SU-DHL-6 (cell line): ENCODE measurements around the gene CDK5RAP2.

Source experiments
- CTCF ChIP-seq: fragments of 200-600 bp; sonication (generic); IDR thresholded peaks from one replicate; pipeline ENCODE4 v1.5.1; 2017; ENCODE audit warnings: antibody characterized with exemption, mild to moderate bottlenecking, low read length, moderate library complexity; ENCODE audit not compliant: insufficient read depth, poor library complexity, severe bottlenecking
- EZH2phosphoT487 ChIP-seq: fragments of 200-600 bp; sonication (generic), shearing (Covaris generic); conservative IDR thresholded peaks from 2 replicates; pipeline ENCODE4 v1.6.1; 2018; ENCODE audit warnings: mild to moderate bottlenecking, antibody characterized with exemption, low read length, moderate library complexity, mixed read lengths

GRCh38 chr9:120412425-120412951 is 167.5 kb downstream of the CDK5RAP2 start:
- TF ChIP-seq CTCF (no peak), EZH2phosphoT487 (no peak)
